AG10803 (cell line): ENCODE data around the gene NTNG2.

ENCODE experiments used
- DNase-seq: peaks from one replicate; pipeline ENCODE4 v3.0.0; 2010; ENCODE audit warnings: low read depth
- H3K4me3 ChIP-seq: 2 replicates; pipeline ENCODE4 v1.5.1; 2011; ENCODE audit warnings: mild to moderate bottlenecking, low read length, control low read depth
- TF ChIP-seq, protein P1 (sequence below): conservative IDR thresholded peaks from 2 replicates; pipeline ENCODE4 v1.5.1; 2011; ENCODE audit warnings: mild to moderate bottlenecking, low read length, control low read depth, inconsistent platforms

The NTNG2 gene

DNA sequence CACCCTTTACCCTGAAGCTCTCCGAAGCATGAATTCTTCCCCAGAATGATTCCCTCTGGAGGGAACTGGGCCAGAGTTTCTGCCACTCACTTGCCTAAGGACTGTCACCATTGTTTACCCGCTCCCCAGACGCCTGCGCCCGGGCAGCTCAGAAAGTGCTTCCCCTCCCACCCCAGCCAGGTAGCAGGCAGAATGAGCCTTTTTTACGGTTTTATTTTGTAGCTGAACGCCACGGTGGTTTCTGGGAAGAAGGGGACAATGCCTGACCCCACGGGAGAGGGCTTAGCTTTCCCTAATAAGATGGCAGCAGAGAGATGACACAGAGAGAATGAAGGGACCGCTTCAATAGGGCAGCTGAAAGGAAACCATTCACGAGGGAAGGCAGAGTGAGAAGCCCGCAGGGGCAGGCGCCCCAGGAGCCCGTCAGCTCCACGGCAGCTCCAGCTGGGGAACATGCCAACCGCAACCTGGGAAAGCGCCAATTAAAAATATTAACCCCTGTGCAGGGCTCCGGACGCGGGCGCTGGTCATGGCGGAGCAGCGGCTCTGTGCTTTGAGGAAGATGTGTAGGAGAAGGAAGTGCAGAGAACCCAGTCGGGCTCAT lies 20.4 kb upstream of the NTNG2 start:
- DNase-seq, result no peak
- H3K4me3 ChIP-seq, result no peak overlapping the region
- TF ChIP-seq, protein P1, sequence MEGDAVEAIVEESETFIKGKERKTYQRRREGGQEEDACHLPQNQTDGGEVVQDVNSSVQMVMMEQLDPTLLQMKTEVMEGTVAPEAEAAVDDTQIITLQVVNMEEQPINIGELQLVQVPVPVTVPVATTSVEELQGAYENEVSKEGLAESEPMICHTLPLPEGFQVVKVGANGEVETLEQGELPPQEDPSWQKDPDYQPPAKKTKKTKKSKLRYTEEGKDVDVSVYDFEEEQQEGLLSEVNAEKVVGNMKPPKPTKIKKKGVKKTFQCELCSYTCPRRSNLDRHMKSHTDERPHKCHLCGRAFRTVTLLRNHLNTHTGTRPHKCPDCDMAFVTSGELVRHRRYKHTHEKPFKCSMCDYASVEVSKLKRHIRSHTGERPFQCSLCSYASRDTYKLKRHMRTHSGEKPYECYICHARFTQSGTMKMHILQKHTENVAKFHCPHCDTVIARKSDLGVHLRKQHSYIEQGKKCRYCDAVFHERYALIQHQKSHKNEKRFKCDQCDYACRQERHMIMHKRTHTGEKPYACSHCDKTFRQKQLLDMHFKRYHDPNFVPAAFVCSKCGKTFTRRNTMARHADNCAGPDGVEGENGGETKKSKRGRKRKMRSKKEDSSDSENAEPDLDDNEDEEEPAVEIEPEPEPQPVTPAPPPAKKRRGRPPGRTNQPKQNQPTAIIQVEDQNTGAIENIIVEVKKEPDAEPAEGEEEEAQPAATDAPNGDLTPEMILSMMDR, result no peak

- TF ChIP-seq, protein P1, result no peak
- no peak overlapping the region for H3K4me3 ChIP-seq
- no peak for DNase-seq
Measured at GRCh38 chr9:132141948-132142594, 19.8 kb upstream of the NTNG2 start.

- no peak for DNase-seq
- TF ChIP-seq, protein P1, result no peak
- H3K4me3 ChIP-seq, result no peak overlapping the region
Measured at GRCh38 chr9:132142924-132143323, 18.9 kb upstream of the NTNG2 start.

- no peak overlapping the region for H3K4me3 ChIP-seq
- no peak for DNase-seq
- TF ChIP-seq, protein P1, result no peak
Measured at GRCh38 chr9:132143359-132143758, 18.5 kb upstream of the NTNG2 start.

GRCh38 chr9:132144708-132145365 lies 17.0 kb upstream of the NTNG2 start:
- TF ChIP-seq, protein P1, result no peak
- no peak for DNase-seq
- no peak overlapping the region for H3K4me3 ChIP-seq

DNA sequence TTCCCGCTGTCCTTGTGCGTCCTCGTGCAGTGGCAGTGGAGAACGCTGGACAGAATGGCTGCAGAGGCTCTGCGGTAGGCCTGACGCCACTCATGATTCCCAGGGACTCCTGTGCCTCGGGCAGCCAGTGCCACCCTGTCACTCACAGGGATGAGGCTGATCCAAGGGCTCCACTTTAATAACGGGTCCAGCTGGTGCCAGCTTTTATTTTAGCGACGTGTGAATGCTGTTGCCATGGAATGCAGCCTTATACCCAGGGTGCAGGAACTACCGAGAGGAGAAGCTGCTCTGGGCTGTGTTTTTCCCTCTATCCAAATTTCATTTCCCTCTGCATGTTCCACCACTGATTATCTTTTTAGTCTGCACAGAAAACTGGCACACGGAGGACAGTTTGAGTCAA lies 15.8 kb upstream of the NTNG2 start:
- no peak overlapping the region for H3K4me3 ChIP-seq
- no peak for DNase-seq
- TF ChIP-seq, protein P1, result no peak

- TF ChIP-seq, protein P1, result no peak
- no peak for DNase-seq
- no peak overlapping the region for H3K4me3 ChIP-seq
Measured at GRCh38 chr9:132146575-132146974, 15.3 kb upstream of the NTNG2 start.
